KG1 (cell line): ENCODE measurements around the gene PCGF2.
"Not testable (repeated sequence)": the region's sequence is repeated elsewhere in the genome, so short reads cannot be mapped to it uniquely, and the experiment has no call there.

ENCODE experiments used
- DNase-seq: peaks from one replicate; lab custom pipeline; 2025; lab: John Stamatoyannopoulos, UW

The PCGF2 gene

GRCh38 chr17:38735161-38735997, 12.8 kb downstream of the PCGF2 start:
- DNase-seq, result no peak

- no peak for DNase-seq
These were observed 13.9 kb downstream of the PCGF2 start for GRCh38 chr17:38733982-38734973.

- DNase-seq, result no peak
These were observed 14.7 kb downstream of the PCGF2 start for GRCh38 chr17:38733282-38733981.

- no peak for DNase-seq
These were observed 15.5 kb downstream of the PCGF2 start for GRCh38 chr17:38732376-38733281.

- DNase-seq, result no peak
These were observed 16.4 kb downstream of the PCGF2 start for GRCh38 chr17:38731526-38732294.

- DNase-seq, result no peak
These were observed 17.4 kb downstream of the PCGF2 start for GRCh38 chr17:38730526-38731379.

GRCh38 chr17:38729886-38730525, 18.1 kb downstream of the PCGF2 start, which contains the start of gene CISD3:
Gene CISD3 (plus strand): TSS chr17:38730341. CDS start chr17:38730359, 18 bp downstream.
- peak; percentile 64 for DNase-seq

- no peak for DNase-seq
These were observed 18.7 kb downstream of the PCGF2 start for GRCh38 chr17:38729368-38729885.

GRCh38 chr17:38728290-38728831, 19.8 kb downstream of the PCGF2 start:
- no peak for DNase-seq

GRCh38 chr17:38727736-38728135, 20.4 kb downstream of the PCGF2 start:
- DNase-seq, result no peak

- DNase-seq, result not testable (repeated sequence)
These were observed 22.0 kb downstream of the PCGF2 start for GRCh38 chr17:38726145-38726544.

- no peak for DNase-seq
These were observed 23.1 kb downstream of the PCGF2 start for GRCh38 chr17:38725066-38725465.

- DNase-seq, result no peak
These were observed 23.7 kb downstream of the PCGF2 start for GRCh38 chr17:38724337-38724988.

- no peak for DNase-seq
These were observed 26.3 kb downstream of the PCGF2 start for GRCh38 chr17:38721802-38722201.

GRCh38 chr17:38720941-38721340, 27.2 kb downstream of the PCGF2 start:
- DNase-seq, result no peak

- no peak for DNase-seq
These were observed 28.0 kb downstream of the PCGF2 start for GRCh38 chr17:38719943-38720641.
